NCI-H524 (cell line): ENCODE data around the gene RITA1.

Source experiments
- DNase-seq, 2 experiments: peaks; one replicate each; lab custom pipeline; 2025; lab: John Stamatoyannopoulos, UW

RITA1 gene

DNA sequence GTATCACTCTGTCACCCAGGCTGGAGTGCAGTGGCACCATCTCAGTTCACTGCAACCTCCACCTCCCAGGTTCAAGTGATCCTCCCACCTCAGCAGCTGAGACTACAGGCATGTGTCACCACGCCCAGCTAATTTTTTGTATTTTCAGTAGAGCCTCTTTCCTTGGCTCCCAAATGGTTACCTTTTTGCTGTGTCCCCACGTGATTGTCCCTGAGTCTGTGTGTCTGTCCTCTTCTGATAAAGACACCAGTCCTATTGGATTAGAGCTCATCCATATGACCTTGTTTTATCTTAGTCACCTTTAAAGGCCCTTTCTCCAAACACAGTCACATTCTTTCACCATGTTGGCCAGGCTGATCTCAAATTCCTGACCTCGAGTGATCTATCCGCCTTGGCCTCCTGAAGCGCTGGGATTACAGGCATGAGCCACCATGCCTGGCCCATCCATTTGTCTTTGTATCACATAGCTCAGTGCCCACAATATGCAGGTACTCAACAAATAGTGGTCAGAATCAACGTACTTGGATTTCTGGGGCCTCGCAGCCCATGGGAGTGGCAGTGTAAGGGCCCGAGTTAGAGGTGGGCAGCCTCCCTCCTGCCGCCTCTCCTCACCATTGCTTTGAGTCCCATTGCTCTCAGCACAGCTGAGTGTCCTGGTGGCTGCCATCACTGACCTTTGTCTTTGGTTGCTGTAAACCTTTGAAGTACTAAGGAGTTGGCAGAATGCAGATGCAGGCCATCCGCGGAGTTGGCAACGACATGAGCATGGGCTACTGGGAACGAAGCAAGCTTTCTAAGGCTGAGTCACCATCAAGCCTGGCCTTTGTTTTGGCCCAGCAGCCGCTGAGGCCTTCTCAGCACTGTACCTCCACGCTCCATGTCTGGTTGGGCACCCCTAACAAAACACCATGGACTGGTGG, 45.1 kb downstream of the RITA1 start:
- no peak for DNase-seq

DNA sequence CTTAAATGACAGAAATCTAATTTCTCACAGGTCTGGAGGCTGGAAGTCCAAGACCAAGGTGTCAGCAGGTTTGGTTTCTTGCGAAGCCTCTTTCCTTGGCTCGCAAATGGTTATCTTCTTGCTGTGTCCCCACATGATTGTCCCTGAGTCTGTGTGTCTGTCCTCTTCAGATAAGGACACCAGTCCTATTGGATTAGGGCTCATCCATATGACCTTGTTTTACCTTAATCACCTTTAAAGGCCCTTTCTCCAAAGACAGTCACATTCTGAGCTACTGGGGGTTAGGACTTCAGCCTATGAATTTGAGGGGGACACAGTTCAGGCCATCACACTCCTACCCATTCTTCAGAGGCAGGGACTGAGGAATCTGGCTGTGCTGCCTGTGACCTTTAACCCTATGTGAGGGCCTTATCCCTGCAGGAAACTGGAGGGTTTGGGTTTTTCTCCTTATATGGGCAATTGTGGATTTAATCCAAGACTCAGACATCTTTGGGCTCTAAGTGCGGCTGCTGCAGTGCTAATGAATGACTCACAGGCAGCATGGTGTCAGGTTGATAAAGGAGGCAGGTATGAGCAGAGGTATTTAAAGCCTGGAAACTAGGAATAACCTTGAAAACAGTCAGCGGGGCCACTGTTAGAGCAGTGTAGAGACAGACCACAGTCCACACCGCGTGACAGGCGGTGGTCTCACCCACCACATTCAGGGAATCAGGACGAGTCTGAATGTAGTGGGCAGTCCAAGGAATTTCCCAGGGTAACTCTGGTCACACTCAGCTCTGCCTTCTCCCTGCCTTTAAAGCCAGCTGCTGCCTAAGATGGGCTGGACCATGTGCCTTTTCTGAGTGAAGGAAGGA, 45.9 kb downstream of the RITA1 start:
- DNase-seq, result no peak

- DNase-seq, result peak in 1 of 2 experiments; percentile 55
These were observed 46.7 kb downstream of the RITA1 start for GRCh38 chr12:113232089-113232839.

DNA sequence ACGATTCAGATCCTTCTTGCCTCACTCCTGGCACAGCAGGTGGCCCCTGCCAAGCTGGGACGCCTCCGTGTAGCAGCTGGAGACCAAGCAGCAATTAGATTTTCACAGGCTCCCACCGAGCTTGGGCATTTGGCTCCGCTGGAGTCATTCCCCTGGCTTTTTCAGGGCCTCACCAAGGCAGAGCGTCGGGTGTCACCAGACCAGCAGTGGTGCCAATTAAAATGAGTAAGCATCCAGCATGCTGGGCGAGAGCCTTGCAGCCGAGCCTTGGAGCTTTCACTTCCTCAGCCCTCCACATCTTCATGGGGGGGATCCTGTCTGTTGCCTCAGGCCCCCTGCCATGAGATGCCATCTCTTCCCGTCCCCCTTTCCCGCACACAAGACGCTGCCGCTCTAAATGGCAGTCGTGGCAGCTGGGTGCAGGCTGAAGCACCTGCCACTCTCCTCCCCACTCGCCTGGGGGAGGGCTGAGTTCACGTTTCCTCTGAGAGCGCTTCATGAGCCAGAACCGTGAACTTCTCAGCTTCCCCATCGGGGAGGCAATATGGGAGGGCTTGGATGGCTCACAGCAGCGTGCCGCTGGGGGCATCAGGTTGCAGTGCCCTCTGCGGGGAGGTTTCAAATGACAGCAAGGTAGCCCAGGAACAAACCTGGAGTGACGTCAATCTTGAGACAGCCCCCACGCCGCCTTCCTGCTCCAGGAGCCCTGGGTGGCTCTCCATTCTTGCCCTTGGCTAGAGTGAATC, 47.5 kb downstream of the RITA1 start:
- peak; percentile 93 for DNase-seq

GRCh38 chr12:113233967-113234366, 48.4 kb downstream of the RITA1 start:
- no peak for DNase-seq

DNA sequence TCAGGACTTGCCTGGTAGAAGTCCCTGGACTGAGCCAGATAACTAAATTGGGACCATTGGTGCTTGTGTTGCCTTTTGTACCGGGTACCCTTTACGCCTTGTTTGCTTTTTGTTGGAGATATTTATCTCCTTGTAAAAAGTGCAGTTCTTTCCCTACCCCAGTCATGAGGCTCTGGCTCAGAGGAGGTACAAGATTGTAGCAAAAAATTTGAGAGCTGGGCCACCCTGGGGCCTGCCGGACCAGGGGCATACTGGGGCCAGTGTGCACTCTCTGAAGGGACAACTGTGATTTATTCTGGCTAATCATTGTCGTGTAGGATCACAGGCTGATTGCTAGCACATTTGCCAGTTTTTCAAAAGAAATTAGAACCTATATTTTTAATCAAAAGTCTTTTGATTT, 49.0 kb downstream of the RITA1 start:
- no peak for DNase-seq

DNA sequence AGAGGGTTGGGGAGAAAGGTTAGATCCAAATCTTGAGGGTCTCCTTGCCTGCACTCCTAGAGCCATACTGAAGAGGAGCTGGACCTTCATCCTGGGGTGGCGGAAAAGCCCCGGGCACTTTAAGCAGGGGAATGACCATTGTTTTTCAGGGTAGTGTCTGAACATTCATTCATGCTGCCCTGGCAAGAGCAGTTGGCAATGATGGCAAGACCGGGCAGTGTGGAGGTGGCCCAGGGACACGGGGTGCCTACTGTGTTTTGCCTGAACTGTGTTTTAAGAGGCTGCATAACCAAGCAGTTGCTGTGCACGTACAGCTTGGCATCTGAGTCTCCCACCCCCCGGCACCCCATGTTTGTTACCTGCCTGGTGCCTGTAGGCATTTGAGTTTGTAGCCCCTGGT, 50.5 kb downstream of the RITA1 start:
- DNase-seq, result no peak

GRCh38 chr12:113236539-113237399, 51.2 kb downstream of the RITA1 start:
- DNase-seq, result no peak

DNA sequence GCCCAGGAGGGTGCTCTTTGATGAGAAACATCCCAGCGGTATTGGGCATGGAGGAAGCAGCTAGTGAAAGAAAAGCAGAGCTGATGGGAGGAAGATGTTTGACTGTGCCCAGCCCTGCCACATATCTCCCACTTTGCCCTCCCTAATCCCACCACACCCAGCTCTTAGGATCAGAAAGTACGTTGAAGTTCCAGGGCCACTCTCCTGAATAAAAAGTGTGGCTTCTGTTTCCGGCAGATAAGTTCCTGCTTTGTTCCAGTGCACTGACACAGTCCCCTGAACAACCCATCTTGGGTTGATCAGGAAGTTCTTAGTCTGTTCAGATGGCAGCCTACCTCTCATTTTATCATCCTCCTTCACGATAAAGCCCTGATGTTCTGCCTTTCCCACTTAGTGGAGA, 52.2 kb downstream of the RITA1 start:
- no peak for DNase-seq

DNA sequence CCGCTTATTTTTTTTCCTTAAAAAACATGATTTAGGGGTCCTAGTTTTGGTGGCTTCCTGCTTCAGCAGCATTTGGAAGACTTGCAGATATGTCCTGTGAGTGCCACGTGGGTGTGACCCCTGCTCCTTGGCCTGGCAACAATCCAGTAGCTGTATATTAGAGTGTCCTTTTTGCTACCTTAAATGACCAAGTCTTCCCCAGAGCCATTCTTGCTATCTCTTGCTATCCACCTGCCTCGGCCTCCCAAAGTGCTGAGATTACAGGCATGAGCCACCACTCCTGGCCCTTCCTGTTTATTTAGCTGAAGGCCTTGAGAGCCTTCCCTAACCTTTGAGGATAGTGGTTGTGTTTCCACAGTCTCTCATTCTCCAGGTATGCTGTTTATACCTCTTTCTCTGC, 52.8 kb downstream of the RITA1 start:
- no peak for DNase-seq

GRCh38 chr12:113239288-113239771, 53.8 kb downstream of the RITA1 start:
- DNase-seq, result no peak

- no peak for DNase-seq
These were observed 54.4 kb downstream of the RITA1 start for GRCh38 chr12:113239811-113240331.

GRCh38 chr12:113240395-113240794, 54.9 kb downstream of the RITA1 start:
- DNase-seq, result no peak

DNA sequence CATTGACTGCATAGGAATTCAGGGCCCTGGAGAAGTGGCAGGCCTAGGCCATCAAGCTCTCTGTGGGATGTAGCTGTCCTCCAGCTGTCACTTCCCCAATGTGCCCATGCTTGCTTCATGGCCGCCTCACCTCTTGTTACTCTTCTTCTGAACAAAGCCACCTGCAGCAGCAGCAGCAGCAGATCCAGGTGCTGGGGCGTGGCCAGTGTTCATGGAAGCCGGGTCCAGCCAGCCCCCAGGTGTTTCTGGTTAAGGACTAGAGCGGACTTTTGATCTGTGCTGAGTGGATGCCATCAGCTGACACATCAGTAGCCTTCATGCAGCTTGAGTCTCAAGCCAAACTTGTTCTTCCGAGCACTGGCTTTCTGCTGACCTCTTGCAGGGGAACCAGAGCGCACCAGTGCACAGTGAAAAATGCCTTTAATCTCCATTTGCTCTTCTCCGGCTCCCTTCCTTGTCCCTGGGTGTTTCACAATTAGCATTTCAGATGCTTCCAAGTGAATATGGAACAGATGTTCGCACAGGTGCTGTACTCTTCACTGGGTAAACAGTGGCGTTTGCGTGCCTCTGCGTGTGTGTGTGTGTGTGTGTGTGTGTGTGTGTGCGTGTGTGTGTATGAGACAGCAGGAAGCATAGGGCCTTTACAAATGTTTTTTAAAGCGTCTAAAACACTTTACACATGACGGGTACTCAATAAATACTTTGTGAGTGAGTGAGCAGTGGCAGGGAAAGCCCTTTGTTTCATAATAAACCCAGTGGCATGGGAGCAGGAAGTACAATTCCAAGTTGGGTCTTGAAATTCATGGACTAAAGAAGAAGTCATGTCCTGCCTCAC, 55.9 kb downstream of the RITA1 start:
- DNase-seq, result peak; percentile 80 to 92
